IMR-90 (cell line): ENCODE measurements around the gene AKNA. TPM values are rescaled to one million over a fixed set of nuclear protein-coding genes. Genes with fewer than 3 reads are reported as not detected.

Source experiments
- ATAC-seq: fragments of 200-7000 bp; cut with Tn5 transposase; 2 replicates; pipeline ENCODE4 v1.9.1; 2020; ENCODE audit warnings: low read depth, mild to moderate bottlenecking, moderate library complexity
- BruUV-seq: library from RNA; stranded (reverse); fragments of 400-500 nt; replicated peaks from 2 replicates; lab custom pipeline; 2021; lab: Mats Ljungman, UMichigan
- CTCF ChIA-PET: fragments of 300-600 bp; formaldehyde crosslinking; extraction: SDS; loops from one replicate; lab custom pipeline; 2021; ENCODE audit warnings: antibody characterized with exemption; lab: Yijun Ruan, JAX
- POLR2A ChIA-PET: fragments of 300-600 bp; sonication (Branson Sonifier 250); formaldehyde crosslinking; loops from one replicate; lab custom pipeline; 2022; ENCODE audit warnings: antibody characterized with exemption; ENCODE audit not compliant: unreplicated experiment; lab: Charles Lee
- DNase-seq: peaks from one replicate; pipeline ENCODE4 v3.0.0; 2013
- H2AFZ ChIP-seq: replicated peaks from 2 replicates; pipeline ENCODE3; 2013; ENCODE audit warnings: low read length, mild to moderate bottlenecking; ENCODE audit not compliant: poor library complexity
- H2AK5ac ChIP-seq: 2 replicates; pipeline ENCODE4 v1.6.1; 2013; ENCODE audit warnings: low read depth, low read length, inconsistent platforms
- H2AK9ac ChIP-seq: replicated peaks from 2 replicates; pipeline ENCODE3; 2013; ENCODE audit warnings: mild to moderate bottlenecking, low read depth, low read length, moderate library complexity; ENCODE audit not compliant: poor library complexity
- H2BK120ac ChIP-seq: 2 replicates; pipeline ENCODE4 v1.6.1; 2013; ENCODE audit warnings: low read depth, low read length, inconsistent platforms
- H2BK15ac ChIP-seq: 3 replicates; pipeline ENCODE4 v1.6.1; 2013; ENCODE audit warnings: low read depth, low read length, inconsistent platforms
- H2BK20ac ChIP-seq: 2 replicates; pipeline ENCODE4 v1.6.1; 2013; ENCODE audit warnings: low read depth, mild to moderate bottlenecking, inconsistent platforms, low read length, moderate library complexity
- H2BK5ac ChIP-seq: 2 replicates; pipeline ENCODE4 v1.6.1; 2013; ENCODE audit warnings: mild to moderate bottlenecking, low read depth, low read length, inconsistent platforms; ENCODE audit not compliant: poor library complexity, severe bottlenecking
- H3K14ac ChIP-seq: replicated peaks from 2 replicates; pipeline ENCODE4 v1.6.1; 2013; ENCODE audit warnings: low read depth, low read length, inconsistent platforms
- H3K18ac ChIP-seq: 2 replicates; pipeline ENCODE4 v1.6.1; 2013; ENCODE audit warnings: low read depth, low read length, control low read depth
- H3K23ac ChIP-seq: 2 replicates; pipeline ENCODE4 v1.6.1; 2013; ENCODE audit warnings: low read depth, low read length, inconsistent platforms
- H3K27ac ChIP-seq: 2 replicates; pipeline ENCODE4 v1.5.1; 2013; ENCODE audit warnings: mild to moderate bottlenecking, control low read depth, low read length; ENCODE audit not compliant: insufficient read depth
- H3K27me3 ChIP-seq: 2 replicates; pipeline ENCODE4 v1.6.1; 2013; ENCODE audit warnings: low read length; ENCODE audit not compliant: control insufficient read depth, insufficient read depth
- H3K36me3 ChIP-seq: 2 replicates; pipeline ENCODE4 v1.6.1; 2013; ENCODE audit warnings: low read length, mixed read lengths; ENCODE audit not compliant: control insufficient read depth, insufficient read depth
- H3K4ac ChIP-seq: 2 replicates; pipeline ENCODE4 v1.6.1; 2013; ENCODE audit warnings: low read depth, low read length, inconsistent platforms
- H3K4me1 ChIP-seq: 2 replicates; pipeline ENCODE4 v1.6.1; 2013; ENCODE audit warnings: low read length, mixed read lengths; ENCODE audit not compliant: control insufficient read depth, insufficient read depth
- H3K4me2 ChIP-seq: 2 replicates; pipeline ENCODE4 v1.6.1; 2013; ENCODE audit warnings: low read depth, mild to moderate bottlenecking, control low read depth, low read length, moderate library complexity
- H3K4me3 ChIP-seq: 2 replicates; pipeline ENCODE4 v1.5.1; 2013; ENCODE audit warnings: low read depth, mild to moderate bottlenecking, control low read depth, low read length, moderate library complexity; ENCODE audit not compliant: insufficient read depth
- H3K56ac ChIP-seq: 2 replicates; pipeline ENCODE4 v1.6.1; 2013; ENCODE audit warnings: low read length, inconsistent platforms; ENCODE audit not compliant: insufficient read depth; ENCODE audit errors: extremely low read depth
- H3K79me1 ChIP-seq, 2 experiments: 2 replicates each; pipeline ENCODE4 v1.6.1; 2013; ENCODE audit warnings: low read length in 2 of 2, inconsistent platforms in 1 of 2, low read depth in 1 of 2
- H3K9ac ChIP-seq: 2 replicates; pipeline ENCODE4 v1.6.1; 2013; ENCODE audit warnings: low read depth, low read length, control low read depth
- H3K9me1 ChIP-seq: 2 replicates; pipeline ENCODE4 v1.6.1; 2013; ENCODE audit warnings: low read length, inconsistent platforms; ENCODE audit not compliant: insufficient read depth
- H3K9me3 ChIP-seq: 2 replicates; pipeline ENCODE4 v1.6.1; 2013; ENCODE audit warnings: low read length; ENCODE audit not compliant: control insufficient read depth, insufficient read depth
- H4K20me1 ChIP-seq: 2 replicates; pipeline ENCODE4 v1.6.1; 2013; ENCODE audit warnings: low read length, inconsistent platforms; ENCODE audit not compliant: insufficient read depth
- H4K5ac ChIP-seq: 2 replicates; pipeline ENCODE4 v1.6.1; 2013; ENCODE audit warnings: mild to moderate bottlenecking, low read depth, low read length, control low read depth
- H4K8ac ChIP-seq, 2 experiments: 2 replicates each; pipeline ENCODE4 v1.6.1; 2013; ENCODE audit warnings: low read depth in 2 of 2, low read length in 2 of 2, control low read depth in 1 of 2, inconsistent platforms in 1 of 2
- H4K91ac ChIP-seq: 2 replicates; pipeline ENCODE4 v1.6.1; 2013; ENCODE audit warnings: low read depth, low read length, inconsistent platforms; ENCODE audit not compliant: insufficient read depth
- BHLHE40 ChIP-seq: fragments of 150-350 bp; IDR thresholded peaks from 2 replicates; pipeline ENCODE4 v1.6.1; 2016; ENCODE audit warnings: mild to moderate bottlenecking, low read depth, low read length
- CTCF ChIP-seq: conservative IDR thresholded peaks from 2 replicates; pipeline ENCODE4 v1.5.1; 2012; ENCODE audit warnings: mild to moderate bottlenecking, low read depth, low read length, improper control_type of control experiment
- MAFK ChIP-seq: IDR thresholded peaks from 2 replicates; pipeline ENCODE4 v1.6.1; 2012; ENCODE audit warnings: low read depth, low read length, improper control_type of control experiment
- MAZ ChIP-seq: IDR thresholded peaks from 2 replicates; pipeline ENCODE4 v1.6.1; 2012; ENCODE audit warnings: low read depth, mild to moderate bottlenecking, low read length, improper control_type of control experiment, moderate library complexity, borderline replicate concordance
- RCOR1 ChIP-seq: IDR thresholded peaks from 2 replicates; pipeline ENCODE4 v1.6.1; 2012; ENCODE audit warnings: mild to moderate bottlenecking, low read length, improper control_type of control experiment; ENCODE audit not compliant: insufficient replicate concordance
- SMC3 ChIP-seq: fragments of 150-350 bp; IDR thresholded peaks from 2 replicates; pipeline ENCODE4 v1.6.1; 2016; ENCODE audit warnings: low read depth, mild to moderate bottlenecking, antibody characterized with exemption, low read length, moderate library complexity
- USF2 ChIP-seq: fragments of 150-350 bp; IDR thresholded peaks from 2 replicates; pipeline ENCODE4 v1.6.1; 2017; ENCODE audit warnings: mild to moderate bottlenecking, antibody characterized with exemption, low read length, low read depth
- WGBS, 2 experiments: methylation state at CpG; one replicate each; pipeline versions ENCODE4 v1.1.5 to v1.1.7; 2013; ENCODE audit warnings: missing lambda C conversion rate in 2 of 2; ENCODE audit not compliant: insufficient read length in 1 of 2; ENCODE audit errors: extremely low coverage in 2 of 2; 5-methylcytosine and 5-hydroxymethylcytosine counted together
- dilution Hi-C: fragments of 300-500 bp; cut with HindIII; formaldehyde crosslinking; loops from one replicate; pipeline ENCODE4 v1.14.3; 2018; ENCODE audit warnings: low sequenced_read_pairs; ENCODE audit not compliant: unreplicated experiment
- in situ Hi-C: fragments of 300-500 bp; cut with MboI; formaldehyde crosslinking; loops from 3 replicates; pipeline ENCODE4 v1.14.3; 2019; ENCODE audit warnings: low sequenced_read_pairs, inconsistent platforms, mixed read lengths
- intact Hi-C: fragments of 100-400 bp; cut with micrococcal nuclease; formaldehyde crosslinking; loops from 2 replicates; pipeline ENCODE4 v1.10.0; 2022
- polyA plus RNA-seq, 3 experiments: library from polyadenylated mRNA; depleted of rRNA; stranded (reverse); fragments of >200 nt; gene quantifications; 2 replicates each; pipeline ENCODE4 v1.2.3, GENCODE V29; 2012; ENCODE audit warnings: low replicate concordance in 1 of 3
- total RNA-seq: library from RNA; depleted of rRNA; stranded (reverse); fragments of >200 nt; gene quantifications from 2 replicates; pipeline ENCODE4 v1.2.3, GENCODE V29; 2012

Gene AKNA
- total and polyA plus RNA-seq, 2 of the 4 experiments (the other 2 are of a cell fraction) = 2.7 to 7.3 TPM

GRCh38 chr9:114408645-114409044, 20.9 kb upstream of the AKNA start (continued):
- TF ChIP-seq RCOR1 (no peak), MAZ (no peak)

GRCh38 chr9:114407889-114408288, 20.1 kb upstream of the AKNA start:
- Histone ChIP-seq H4K91ac (no peak overlapping the region), H3K27me3 (peaks cover 8% of the 10 kb centered on the region; the same call in 1 of the 2 replicates), H3K18ac (no peak overlapping the region), H4K8ac (no peak overlapping the region), H3K4me3 (no peak overlapping the region), H3K79me1 (no peaks in the 10 kb centered on the region), H3K36me3 (no peaks in the 10 kb centered on the region), H2AFZ (no peak overlapping the region), H3K4me1 (no peaks in the 10 kb centered on the region), H2BK120ac (no peak overlapping the region), H2BK20ac (no peak overlapping the region), H3K9me3 (no peaks in the 10 kb centered on the region), H2AK9ac (no peak overlapping the region), H3K9me1 (no peaks in the 10 kb centered on the region), H2BK5ac (no peak overlapping the region), H3K27ac (no peak overlapping the region), H3K23ac (no peak overlapping the region), H2BK15ac (no peak overlapping the region), H3K9ac (no peak overlapping the region), H3K56ac (no peak overlapping the region), H3K4ac (no peak overlapping the region), H4K5ac (no peak overlapping the region), H4K20me1 (0 out of 2 replicates have a peak, but pooled peaks cover 4% of the 10 kb centered on the region), H3K14ac (no peak overlapping the region), H2AK5ac (no peak overlapping the region), H3K4me2 (no peak overlapping the region)
- ChIA-PET POLR2A (no interaction called here), CTCF (interaction anchor here (0.7 to 1.2 kb wide), 2 partner anchors 9 to 246 kb away, joined by 3 read pairs; no protein-coding TSS in a partner anchor)
- BruUV-seq = no TSS peak
- TF ChIP-seq BHLHE40 = no peak
- TF ChIP-seq SMC3 = no peak
- TF ChIP-seq CTCF = no peak
- TF ChIP-seq MAFK = no peak
- TF ChIP-seq RCOR1 = no peak
- no peak for TF ChIP-seq USF2
- intact Hi-C loops = loop anchor here (5.0 to 10.0 kb wide), 3 partner anchors 179 to 497 kb away; partner anchors contain the start of gene ATP6V1G1
- ATAC-seq = no peak
- dilution Hi-C loops = no loop called here
- DNase-seq = no peak
- in situ Hi-C loops = loop anchor here (5.0 to 10.0 kb wide), 3 partner anchors 239 to 497 kb away; no protein-coding TSS in a partner anchor
- 70% methylated on average over 2 of the region's 5 CpGs; no CpG with 5 or more reads in 1 of the 2 experiments for WGBS, 2 experiments
